GM18519 (cell line): ENCODE data around the gene HHATL.
"Not testable (repeated sequence)": the region's sequence is repeated elsewhere in the genome, so short reads cannot be mapped to it uniquely, and the experiment has no call there.

Experiments
- ATAC-seq: cut with Tn5 transposase; IDR thresholded peaks from one replicate; pipeline ENCODE4 v1.9.1; 2021; ENCODE audit warnings: mild to moderate bottlenecking, moderate library complexity; ENCODE audit not compliant: unreplicated experiment, low FRiP score

The HHATL gene

GRCh38 chr3:42735019-42735418 is 32.4 kb upstream of the HHATL start:
- no peak for ATAC-seq

GRCh38 chr3:42734263-42734860 is 31.8 kb upstream of the HHATL start:
- no peak for ATAC-seq

DNA sequence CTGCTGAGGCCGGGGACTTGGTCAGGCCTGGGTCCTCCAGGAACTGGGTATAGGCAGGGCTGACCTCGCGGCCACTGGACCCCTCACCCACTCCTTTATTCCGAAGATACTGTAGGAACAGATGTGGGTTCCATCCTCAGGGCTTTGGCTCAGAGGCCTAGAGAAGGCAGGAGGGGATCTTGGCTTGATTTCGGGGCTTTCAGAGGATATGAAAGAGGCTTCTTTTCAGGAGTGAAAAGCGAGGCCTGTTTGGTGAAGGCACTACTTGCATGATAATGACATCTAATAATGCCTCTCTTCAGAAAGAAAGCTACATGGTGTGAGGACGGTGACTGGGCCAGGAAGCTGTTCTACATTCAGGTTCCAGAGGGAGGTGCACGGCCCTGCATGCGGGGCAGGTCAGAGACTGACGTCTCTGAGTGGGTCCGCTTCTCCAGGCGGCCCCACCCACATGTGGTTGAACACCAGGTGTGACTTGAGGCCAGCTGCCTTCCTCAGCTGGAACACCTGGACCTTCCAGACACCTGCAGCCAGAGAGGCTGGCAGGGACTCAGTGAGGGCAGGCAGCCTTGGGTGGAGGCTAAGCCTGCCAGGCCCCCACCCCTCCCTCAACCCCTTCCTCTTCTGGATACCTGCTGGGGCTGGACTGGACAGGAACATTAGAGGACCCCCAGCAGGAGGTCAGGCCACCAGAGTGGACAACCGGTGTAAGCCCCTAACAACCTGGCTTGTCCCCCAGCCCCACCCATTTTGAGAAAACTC is 31.1 kb upstream of the HHATL start:
- no peak for ATAC-seq

DNA sequence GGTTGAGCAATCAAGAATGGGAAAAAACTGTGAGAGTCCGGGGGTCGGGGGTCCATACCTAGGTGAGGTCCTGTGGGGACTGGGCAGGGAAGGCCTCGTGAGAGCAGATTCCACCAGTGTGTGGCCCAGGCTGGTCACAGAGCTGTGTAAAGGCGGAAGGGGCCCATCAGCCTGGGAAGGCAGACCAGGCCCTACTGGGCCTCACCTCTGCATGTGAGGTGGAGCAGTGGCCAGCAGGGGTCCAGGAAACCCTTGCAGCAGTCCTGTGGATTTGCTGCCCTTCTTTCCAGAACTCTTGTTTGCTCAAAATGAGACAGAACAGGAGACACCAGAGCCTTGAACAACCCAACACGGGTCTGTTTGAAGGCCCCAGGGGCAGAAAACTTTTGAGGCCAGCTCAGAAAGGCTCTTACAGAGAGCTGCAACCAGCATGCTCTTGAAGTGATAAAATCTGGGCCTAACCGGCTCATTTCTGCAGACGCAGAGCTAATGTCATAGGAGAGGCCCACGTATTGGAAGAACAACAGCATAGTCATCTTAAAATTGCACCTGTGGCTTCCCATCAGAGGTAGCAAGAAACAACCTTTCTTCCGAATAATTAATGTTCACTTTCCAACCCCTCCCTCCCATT is 30.3 kb upstream of the HHATL start:
- ATAC-seq, result no peak

- ATAC-seq, result no peak
Observed at GRCh38 chr3:42732196-42732828, 29.7 kb upstream of the HHATL start.

DNA sequence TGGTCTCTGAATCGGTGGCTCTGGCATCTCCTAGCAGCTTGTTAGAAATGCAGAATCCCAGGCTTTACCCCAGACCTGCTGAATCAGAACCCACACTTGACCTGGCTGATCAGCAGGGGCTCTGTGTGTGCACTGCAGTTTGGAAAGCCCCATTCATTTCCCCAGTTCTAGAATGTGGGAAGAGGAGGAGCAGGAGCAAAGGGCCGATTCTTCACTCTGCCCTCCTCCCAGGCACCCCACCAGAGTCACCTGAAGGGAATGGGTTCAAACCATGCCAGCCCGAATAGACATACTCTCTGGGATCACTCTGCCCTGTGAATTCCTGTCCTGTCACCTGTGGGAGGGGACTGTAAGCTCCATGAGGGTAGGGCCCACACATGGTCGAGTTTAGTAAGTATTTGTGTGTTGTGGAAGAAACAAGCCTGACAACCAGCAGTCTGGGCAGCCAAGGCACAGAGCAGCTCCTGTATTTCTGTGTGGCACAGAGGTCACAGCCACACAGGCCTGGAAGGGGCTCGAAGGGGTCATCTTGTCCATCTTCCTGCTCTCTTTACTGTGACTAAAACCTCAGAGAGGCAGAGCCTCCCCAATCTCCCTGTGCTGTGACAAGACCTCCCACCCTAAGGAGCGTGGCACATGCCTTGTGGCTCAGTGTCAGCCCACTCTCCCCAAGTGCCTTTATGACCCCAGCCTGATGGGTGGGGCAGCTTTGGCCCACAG is 29.0 kb upstream of the HHATL start:
- no peak for ATAC-seq

DNA sequence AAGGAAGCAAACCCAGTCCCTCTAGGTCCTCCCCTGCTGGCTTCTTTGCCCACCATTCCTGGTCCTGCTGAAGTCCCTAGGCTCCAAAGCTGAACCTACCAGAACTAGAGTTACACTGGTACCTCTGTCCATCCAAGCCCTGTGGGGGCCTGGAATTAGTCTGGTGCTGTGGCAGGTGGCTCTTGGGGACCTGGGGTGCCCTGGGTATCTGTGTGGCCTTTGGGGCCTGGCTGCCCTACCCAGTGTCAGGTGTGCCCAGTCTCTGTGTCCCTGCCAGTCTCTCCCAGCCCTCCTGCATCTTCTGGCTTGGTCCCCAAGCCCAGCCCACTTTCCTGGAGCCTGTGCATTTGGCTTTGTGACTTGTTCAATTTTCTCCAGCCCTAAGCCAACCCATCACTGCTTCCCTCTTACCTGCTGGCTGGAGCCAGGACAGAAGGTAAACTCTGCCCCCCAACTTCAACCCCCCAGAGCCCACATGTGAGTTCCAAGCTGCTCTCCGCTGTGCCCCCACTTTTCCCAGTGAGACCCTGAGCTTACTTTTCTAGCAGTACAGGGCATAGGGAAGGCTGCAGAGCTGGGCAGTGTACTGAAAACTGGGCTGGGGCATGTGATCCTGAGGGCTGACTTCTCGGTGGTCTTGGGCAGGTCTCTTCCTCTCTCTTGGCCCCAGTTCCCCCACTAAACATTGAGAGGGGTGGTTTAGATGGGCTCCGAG is 28.3 kb upstream of the HHATL start:
- ATAC-seq, result no peak

GRCh38 chr3:42730294-42730693 is 27.7 kb upstream of the HHATL start:
- no peak for ATAC-seq

GRCh38 chr3:42729404-42730145 is 27.0 kb upstream of the HHATL start:
- no peak for ATAC-seq

GRCh38 chr3:42728668-42729364 is 26.2 kb upstream of the HHATL start:
- no peak for ATAC-seq

DNA sequence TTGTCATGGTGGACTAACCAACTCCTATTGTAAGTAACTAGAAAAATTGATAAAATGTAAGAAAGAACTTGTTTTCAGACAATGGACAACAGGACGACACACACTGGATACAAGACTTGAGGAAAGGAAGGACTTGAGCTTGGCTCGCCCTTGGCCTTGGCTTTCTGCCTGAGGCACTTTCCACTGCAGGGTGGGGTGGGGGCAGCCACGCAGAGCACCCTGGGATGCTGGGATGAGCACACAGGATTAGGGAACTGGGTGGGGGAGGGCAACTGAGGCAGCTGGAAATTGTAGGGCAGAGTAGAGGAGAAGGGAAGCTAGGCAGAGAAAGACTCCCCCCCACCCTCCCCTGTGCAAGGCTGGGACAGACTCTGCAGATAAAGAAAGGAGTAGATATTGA is 25.5 kb upstream of the HHATL start:
- no peak for ATAC-seq

- ATAC-seq, result no peak
Observed at GRCh38 chr3:42725454-42725853, 22.9 kb upstream of the HHATL start.

DNA sequence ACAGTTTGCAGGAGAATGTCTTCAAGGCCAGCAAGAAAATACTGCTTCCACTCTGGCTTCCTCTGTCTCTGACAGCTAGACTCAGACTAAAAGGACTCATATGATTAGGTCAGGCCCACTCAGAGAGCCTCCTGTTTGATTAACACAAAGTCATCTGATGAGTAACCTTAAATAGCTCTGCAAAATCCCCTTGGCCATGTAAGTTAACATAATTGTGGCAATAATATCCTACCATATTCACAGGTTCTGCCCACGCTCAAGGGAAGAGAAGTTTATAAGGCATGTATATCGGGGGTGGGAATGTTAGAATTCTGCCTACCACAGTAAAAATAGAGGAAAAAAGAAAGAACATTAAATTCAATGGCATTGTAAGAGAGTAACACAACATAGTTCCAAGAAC is 20.6 kb upstream of the HHATL start:
- no peak for ATAC-seq

DNA sequence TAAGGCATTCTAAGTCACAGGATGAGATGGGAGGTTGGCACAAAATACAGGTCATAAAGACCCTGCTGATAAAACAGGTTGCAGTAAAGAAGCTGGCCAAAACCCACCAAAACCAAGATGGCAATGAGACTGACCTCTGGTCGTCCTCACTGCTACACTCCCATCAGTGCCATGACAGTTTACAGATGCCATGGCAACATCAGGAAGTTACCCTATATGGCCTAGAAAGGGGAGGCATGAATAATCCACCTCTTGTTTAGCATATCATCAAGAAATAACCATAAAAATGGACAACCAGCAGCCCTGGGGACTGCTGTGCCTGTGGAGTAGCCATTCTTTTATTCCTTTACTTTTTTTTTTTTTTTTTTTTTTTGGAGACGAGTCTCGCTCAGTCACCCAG is 19.8 kb upstream of the HHATL start:
- ATAC-seq, result not testable (repeated sequence)

- no peak for ATAC-seq
Observed at GRCh38 chr3:42721690-42722089, 19.1 kb upstream of the HHATL start.

DNA sequence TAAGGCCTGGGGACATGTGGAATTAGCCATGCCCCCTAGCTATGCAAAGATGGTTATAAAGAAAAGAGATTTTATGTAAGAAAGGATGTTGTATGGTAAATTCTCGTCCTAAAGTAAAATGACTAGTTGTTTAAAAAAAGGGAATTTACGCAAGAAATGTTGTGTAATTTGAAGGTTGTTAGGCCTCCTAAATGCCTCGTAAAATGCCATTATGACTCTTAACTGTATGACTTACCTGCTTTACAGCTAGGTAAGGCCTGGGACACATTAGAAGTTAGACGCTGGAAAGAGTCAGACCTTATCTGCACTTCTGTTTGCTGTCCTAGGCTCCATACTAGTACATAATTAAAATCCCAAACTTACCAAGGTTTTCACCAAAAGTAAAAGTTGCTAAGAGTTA is 17.5 kb upstream of the HHATL start:
- no peak for ATAC-seq

GRCh38 chr3:42719002-42719401 is 16.4 kb upstream of the HHATL start:
- no peak for ATAC-seq

GRCh38 chr3:42718338-42718737 is 15.7 kb upstream of the HHATL start:
- ATAC-seq, result no peak

DNA sequence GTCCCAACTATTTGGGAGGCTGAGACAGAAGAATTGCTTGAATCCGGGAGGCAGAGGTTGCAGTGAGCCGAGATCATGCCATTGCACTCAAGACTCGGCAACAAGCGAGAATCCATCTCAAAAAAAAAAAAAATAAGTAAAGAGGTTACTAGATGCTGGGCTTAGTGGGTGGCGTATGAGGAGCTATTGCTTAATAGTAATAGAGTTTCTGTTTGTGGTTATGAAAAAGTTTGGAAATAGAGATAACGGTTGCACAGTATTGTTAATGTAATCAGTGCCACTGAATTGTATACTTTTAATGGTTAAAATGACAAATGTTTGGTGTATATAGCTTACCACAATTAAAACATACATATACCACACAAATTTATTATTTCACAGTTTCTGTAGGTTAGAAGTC is 14.7 kb upstream of the HHATL start:
- no peak for ATAC-seq
